ENCODE data around the gene VEZT.
"Not testable (repeated sequence)": the region's sequence is repeated elsewhere in the genome, so short reads cannot be mapped to it uniquely, and the experiment has no call there.

Gene VEZT

DNA sequence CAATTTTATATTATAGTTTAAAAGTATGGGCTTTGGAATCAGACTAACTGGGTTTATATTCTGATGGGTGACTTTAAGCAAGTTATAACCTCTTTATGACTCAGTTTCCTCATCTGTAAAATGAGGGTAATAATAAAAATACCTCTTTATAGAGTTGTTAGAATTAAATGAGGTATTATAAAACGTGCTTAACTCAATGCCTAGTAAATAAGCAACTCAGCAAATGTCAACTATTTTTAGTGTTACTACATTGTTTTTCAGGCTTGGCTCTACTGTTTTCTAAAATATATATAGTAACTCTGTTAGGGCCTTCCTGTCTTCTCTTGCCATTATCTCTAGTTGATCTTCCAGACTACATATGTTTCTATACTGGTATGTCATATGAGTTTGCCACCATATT is 20.5 kb downstream of the VEZT start:
- H3K27me3 ChIP-seq (ENCODE audit: insufficient read depth, low read depth): no peaks in the 10 kb centered on the region
- H3K4me2 ChIP-seq: no peak overlapping the region
- no peak overlapping the region for H3K9ac ChIP-seq
- peaks cover 3% of the 10 kb centered on the region for H3K4me1 ChIP-seq (ENCODE audit: low read depth, poor library complexity, severe bottlenecking)
- TF ChIP-seq, protein P1, sequence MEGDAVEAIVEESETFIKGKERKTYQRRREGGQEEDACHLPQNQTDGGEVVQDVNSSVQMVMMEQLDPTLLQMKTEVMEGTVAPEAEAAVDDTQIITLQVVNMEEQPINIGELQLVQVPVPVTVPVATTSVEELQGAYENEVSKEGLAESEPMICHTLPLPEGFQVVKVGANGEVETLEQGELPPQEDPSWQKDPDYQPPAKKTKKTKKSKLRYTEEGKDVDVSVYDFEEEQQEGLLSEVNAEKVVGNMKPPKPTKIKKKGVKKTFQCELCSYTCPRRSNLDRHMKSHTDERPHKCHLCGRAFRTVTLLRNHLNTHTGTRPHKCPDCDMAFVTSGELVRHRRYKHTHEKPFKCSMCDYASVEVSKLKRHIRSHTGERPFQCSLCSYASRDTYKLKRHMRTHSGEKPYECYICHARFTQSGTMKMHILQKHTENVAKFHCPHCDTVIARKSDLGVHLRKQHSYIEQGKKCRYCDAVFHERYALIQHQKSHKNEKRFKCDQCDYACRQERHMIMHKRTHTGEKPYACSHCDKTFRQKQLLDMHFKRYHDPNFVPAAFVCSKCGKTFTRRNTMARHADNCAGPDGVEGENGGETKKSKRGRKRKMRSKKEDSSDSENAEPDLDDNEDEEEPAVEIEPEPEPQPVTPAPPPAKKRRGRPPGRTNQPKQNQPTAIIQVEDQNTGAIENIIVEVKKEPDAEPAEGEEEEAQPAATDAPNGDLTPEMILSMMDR (conservative IDR thresholded peaks at IDR 0.05; ENCODE audit: low read depth, low read length): no peak
- no peak overlapping the region for H3K4me3 ChIP-seq (IDR thresholded peaks at IDR 0.05; ENCODE audit: insufficient read depth, low read depth, low read length)
- no peak overlapping the region for H2AFZ ChIP-seq (ENCODE audit: low read depth)
- peaks cover 3% of the 10 kb centered on the region; the same call in 1 of the 2 replicates for H3K36me3 ChIP-seq (ENCODE audit: insufficient read depth)
- 0 out of 2 replicates have a peak, but pooled peaks cover 4% of the 10 kb centered on the region for H4K20me1 ChIP-seq (ENCODE audit: insufficient read depth)
- H3K27ac ChIP-seq: no peak overlapping the region
- H3K79me2 ChIP-seq (ENCODE audit: insufficient read depth, low read depth): peaks cover 22% of the 10 kb centered on the region; the same call in 1 of the 2 replicates

DNA sequence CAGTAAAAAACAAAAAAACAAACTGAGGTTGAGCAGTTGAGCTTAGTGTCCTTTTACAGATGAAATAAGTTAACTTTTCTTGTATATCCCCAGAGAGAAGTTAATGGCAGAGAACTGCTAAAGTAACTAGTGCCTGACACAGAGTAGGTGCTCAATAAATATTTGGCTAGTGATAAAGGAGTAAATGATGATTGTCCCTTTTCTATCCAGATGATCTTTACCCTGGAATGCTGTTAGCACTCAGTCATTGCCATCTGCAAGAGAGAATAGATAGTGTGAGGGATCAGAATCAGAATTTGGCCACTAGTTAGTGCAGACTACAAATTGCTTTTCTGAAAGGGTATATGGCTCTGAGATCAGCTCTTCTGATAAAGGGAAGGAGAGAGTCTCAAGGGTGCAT is 21.6 kb downstream of the VEZT start:
- H3K9ac ChIP-seq: no peak overlapping the region
- TF ChIP-seq, protein P1 (conservative IDR thresholded peaks at IDR 0.05; ENCODE audit: low read depth, low read length): no peak
- 0 out of 2 replicates have a peak, but pooled peaks cover 4% of the 10 kb centered on the region for H4K20me1 ChIP-seq (ENCODE audit: insufficient read depth)
- H2AFZ ChIP-seq (ENCODE audit: low read depth): no peak overlapping the region
- H3K4me3 ChIP-seq (IDR thresholded peaks at IDR 0.05; ENCODE audit: insufficient read depth, low read depth, low read length): no peak overlapping the region
- H3K36me3 ChIP-seq (ENCODE audit: insufficient read depth): peaks cover 3% of the 10 kb centered on the region; the same call in 1 of the 2 replicates
- no peaks in the 10 kb centered on the region for H3K27me3 ChIP-seq (ENCODE audit: insufficient read depth, low read depth)
- H3K4me2 ChIP-seq: no peak overlapping the region
- peaks cover 3% of the 10 kb centered on the region for H3K4me1 ChIP-seq (ENCODE audit: low read depth, poor library complexity, severe bottlenecking)
- no peak overlapping the region for H3K27ac ChIP-seq
- H3K79me2 ChIP-seq (ENCODE audit: insufficient read depth, low read depth): peaks cover 17% of the 10 kb centered on the region; the same call in 1 of the 2 replicates

- not testable (repeated sequence) for H3K4me2 ChIP-seq
Observed at GRCh38 chr12:95239835-95240234, 22.2 kb downstream of the VEZT start.

GRCh38 chr12:95240556-95240955 is 22.9 kb downstream of the VEZT start:
- Histone ChIP-seq H2AFZ (ENCODE audit: low read depth) (no peak overlapping the region), H3K4me3 (IDR thresholded peaks at IDR 0.05; ENCODE audit: insufficient read depth, low read depth, low read length) (no peak overlapping the region), H3K36me3 (ENCODE audit: insufficient read depth) (peaks cover 3% of the 10 kb centered on the region; the same call in 1 of the 2 replicates), H3K4me2 (no peak overlapping the region), H3K27ac (no peak overlapping the region), H4K20me1 (ENCODE audit: insufficient read depth) (0 out of 2 replicates have a peak, but pooled peaks cover 4% of the 10 kb centered on the region), H3K4me1 (ENCODE audit: low read depth, poor library complexity, severe bottlenecking) (peaks cover 3% of the 10 kb centered on the region), H3K79me2 (ENCODE audit: insufficient read depth, low read depth) (peaks cover 17% of the 10 kb centered on the region; the same call in 1 of the 2 replicates), H3K9ac (no peak overlapping the region), H3K27me3 (ENCODE audit: insufficient read depth, low read depth) (no peaks in the 10 kb centered on the region)
- TF ChIP-seq, protein P1 (conservative IDR thresholded peaks at IDR 0.05; ENCODE audit: low read depth, low read length): no peak

More at GRCh38 chr12:95239835-95240234, 22.2 kb downstream of the VEZT start:
- not testable (repeated sequence) for H3K27ac ChIP-seq; H4K20me1 ChIP-seq (ENCODE audit: insufficient read depth); H3K4me1 ChIP-seq (ENCODE audit: low read depth, poor library complexity, severe bottlenecking); H3K27me3 ChIP-seq (ENCODE audit: insufficient read depth, low read depth); H2AFZ ChIP-seq (ENCODE audit: low read depth); H3K4me3 ChIP-seq (IDR thresholded peaks at IDR 0.05; ENCODE audit: insufficient read depth, low read depth, low read length); H3K36me3 ChIP-seq (ENCODE audit: insufficient read depth); H3K9ac ChIP-seq
- peaks cover 17% of the 10 kb centered on the region; the same call in 1 of the 2 replicates for H3K79me2 ChIP-seq (ENCODE audit: insufficient read depth, low read depth)

DNA sequence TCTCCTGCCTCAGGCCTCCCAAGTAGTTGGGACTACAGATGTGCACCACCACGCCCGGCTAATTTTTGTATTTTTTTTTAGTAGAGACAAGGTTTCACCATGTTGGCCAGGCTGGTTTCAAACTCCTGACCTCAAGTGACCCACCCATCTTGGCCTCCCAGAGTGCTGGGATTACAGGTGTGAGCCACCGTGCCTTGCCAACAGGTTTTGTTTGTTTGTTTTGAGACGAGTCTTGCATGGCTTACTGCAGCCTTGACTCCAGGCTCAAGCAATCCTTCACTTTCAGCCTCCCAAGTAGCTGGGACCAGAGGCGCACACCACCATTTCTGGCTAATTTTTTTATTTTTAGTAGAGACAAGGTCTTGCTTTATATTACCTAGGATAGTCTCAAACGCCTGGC is 23.5 kb downstream of the VEZT start:
- H3K27me3 ChIP-seq (ENCODE audit: insufficient read depth, low read depth); H3K4me1 ChIP-seq (ENCODE audit: low read depth, poor library complexity, severe bottlenecking); H3K36me3 ChIP-seq (ENCODE audit: insufficient read depth); H3K9ac ChIP-seq; H3K27ac ChIP-seq; H2AFZ ChIP-seq (ENCODE audit: low read depth); H3K4me2 ChIP-seq; H3K4me3 ChIP-seq (IDR thresholded peaks at IDR 0.05; ENCODE audit: insufficient read depth, low read depth, low read length); H4K20me1 ChIP-seq (ENCODE audit: insufficient read depth): not testable (repeated sequence)
- peaks cover 17% of the 10 kb centered on the region; the same call in 1 of the 2 replicates for H3K79me2 ChIP-seq (ENCODE audit: insufficient read depth, low read depth)
